HEK293 (cell line): ENCODE results near the gene NUDT3.

Source experiments
- CTCF ChIA-PET: fragments of 350-600 bp; formaldehyde crosslinking; extraction: SDS; loops from one replicate; lab custom pipeline; 2021; ENCODE audit warnings: antibody characterized with exemption; lab: Yijun Ruan, JAX
- POLR2A ChIA-PET: fragments of 300-600 bp; formaldehyde crosslinking; extraction: SDS; loops from one replicate; lab custom pipeline; 2020; ENCODE audit warnings: antibody characterized with exemption, inconsistent platforms; lab: Yijun Ruan, JAX
- H3K27ac ChIP-seq: fragments of 200-500 bp; sonication (Bioruptor generic); 2 replicates; pipeline ENCODE4 v1.5.1; 2014; ENCODE audit warnings: low read depth, low read length, control low read depth, inconsistent platforms; ENCODE audit errors: extremely low read depth
- H3K36me3 ChIP-seq, 2 experiments: fragments of 200-500 bp in 1 of 2; sonication (Bioruptor generic) in 1 of 2; 1 replicate in 1 of 2; 2 replicates in 1 of 2; pipeline ENCODE4 v1.5.1; 2014 to 2017; ENCODE audit warnings: inconsistent platforms in 2 of 2, low read length in 2 of 2; ENCODE audit not compliant: control insufficient read depth in 2 of 2, insufficient read depth in 1 of 2
- H3K4me1 ChIP-seq: fragments of 200-500 bp; sonication (Bioruptor generic); 2 replicates; pipeline ENCODE4 v1.5.1; 2014; ENCODE audit warnings: mild to moderate bottlenecking, low read length, inconsistent platforms; ENCODE audit not compliant: control insufficient read depth, insufficient read depth
- H3K4me3 ChIP-seq: 2 replicates; pipeline ENCODE4 v1.5.1; 2011; ENCODE audit warnings: low read depth, mild to moderate bottlenecking, control low read depth, low read length, moderate library complexity
- H3K9me3 ChIP-seq: fragments of 200-500 bp; sonication (Bioruptor generic); 2 replicates; pipeline ENCODE4 v1.5.1; 2014; ENCODE audit warnings: low read depth, low read length, inconsistent platforms; ENCODE audit not compliant: control insufficient read depth, insufficient read depth
- HOXC10 ChIP-seq: sonication (generic); formaldehyde crosslinking; IDR thresholded peaks from 2 replicates; pipeline ENCODE4 v1.8.1; 2023; ENCODE audit warnings: mild to moderate bottlenecking, missing genetic modification reagents
- IKZF3 ChIP-seq: fragments of 450-650 bp; IDR thresholded peaks from 2 replicates; pipeline ENCODE4 v1.5.0; 2018; ENCODE audit warnings: missing biosample characterization, mild to moderate bottlenecking, missing genetic modification characterization, moderate library complexity
- KLF1 ChIP-seq: fragments of 450-650 bp; formaldehyde crosslinking; IDR thresholded peaks from 2 replicates; pipeline ENCODE4 v1.5.1; 2016; ENCODE audit warnings: missing biosample characterization, missing genetic modification characterization
- MEIS1 ChIP-seq: sonication (generic); formaldehyde crosslinking; IDR thresholded peaks from 2 replicates; pipeline ENCODE4 v1.8.1; 2022; ENCODE audit warnings: missing genetic modification reagents, mild to moderate bottlenecking, borderline replicate concordance
- OVOL3 ChIP-seq: fragments of 450-650 bp; formaldehyde crosslinking; IDR thresholded peaks from 2 replicates; pipeline ENCODE4 v1.5.1; 2016; ENCODE audit warnings: missing biosample characterization, missing genetic modification characterization
- PBX3 ChIP-seq: sonication (generic); formaldehyde crosslinking; IDR thresholded peaks from 2 replicates; pipeline ENCODE4 v1.8.1; 2022; ENCODE audit warnings: mild to moderate bottlenecking, moderate library complexity, missing genetic modification reagents
- PRDM4 ChIP-seq: fragments of 450-650 bp; formaldehyde crosslinking; IDR thresholded peaks from 2 replicates; pipeline ENCODE4 v1.5.1; 2017; ENCODE audit warnings: missing biosample characterization, missing genetic modification characterization
- REPIN1 ChIP-seq: fragments of 450-650 bp; formaldehyde crosslinking; IDR thresholded peaks from 2 replicates; pipeline ENCODE4 v1.5.1; 2017; ENCODE audit warnings: missing biosample characterization, missing genetic modification characterization, low read depth
- REST ChIP-seq: fragments of 450-650 bp; formaldehyde crosslinking; IDR thresholded peaks from 2 replicates; pipeline ENCODE4 v1.5.1; 2016; ENCODE audit warnings: missing biosample characterization, missing genetic modification characterization
- ZBTB20 ChIP-seq: fragments of 450-650 bp; formaldehyde crosslinking; IDR thresholded peaks from 2 replicates; pipeline ENCODE4 v1.5.1; 2016; ENCODE audit warnings: missing biosample characterization, missing genetic modification characterization
- ZNF140 ChIP-seq: fragments of 450-650 bp; formaldehyde crosslinking; IDR thresholded peaks from 2 replicates; pipeline ENCODE4 v1.5.1; 2016; ENCODE audit warnings: missing biosample characterization, missing genetic modification characterization
- ZNF157 ChIP-seq: fragments of 450-650 bp; formaldehyde crosslinking; IDR thresholded peaks from 2 replicates; pipeline ENCODE4 v1.5.1; 2016; ENCODE audit warnings: missing biosample characterization, missing genetic modification characterization
- ZNF184 ChIP-seq: fragments of 450-650 bp; IDR thresholded peaks from 2 replicates; pipeline ENCODE4 v1.5.1; 2018; ENCODE audit warnings: missing biosample characterization, mild to moderate bottlenecking, missing genetic modification characterization
- ZNF202 ChIP-seq: fragments of 450-650 bp; formaldehyde crosslinking; IDR thresholded peaks from 2 replicates; pipeline ENCODE4 v1.5.1; 2016; ENCODE audit warnings: missing biosample characterization, missing genetic modification characterization, borderline replicate concordance
- ZNF394 ChIP-seq: fragments of 450-650 bp; formaldehyde crosslinking; IDR thresholded peaks from 2 replicates; pipeline ENCODE4 v1.5.1; 2016; ENCODE audit warnings: missing biosample characterization, missing genetic modification characterization, mild to moderate bottlenecking, moderate library complexity, borderline replicate concordance
- ZNF433 ChIP-seq: fragments of 450-650 bp; formaldehyde crosslinking; IDR thresholded peaks from 2 replicates; pipeline ENCODE4 v1.5.1; 2016; ENCODE audit warnings: missing biosample characterization, missing genetic modification characterization, low read depth
- ZNF530 ChIP-seq: fragments of 450-650 bp; formaldehyde crosslinking; IDR thresholded peaks from 2 replicates; pipeline ENCODE4 v1.5.1; 2016; ENCODE audit warnings: low read depth, missing biosample characterization, missing genetic modification characterization
- ZNF555 ChIP-seq: fragments of 450-650 bp; formaldehyde crosslinking; conservative IDR thresholded peaks from 2 replicates; pipeline ENCODE4 v1.5.1; 2017; ENCODE audit warnings: missing biosample characterization, mild to moderate bottlenecking, missing genetic modification characterization, inconsistent platforms
- ZNF658 ChIP-seq: fragments of 450-650 bp; formaldehyde crosslinking; IDR thresholded peaks from 2 replicates; pipeline ENCODE4; 2016; ENCODE audit warnings: missing biosample characterization, missing genetic modification characterization
- ZNF670 ChIP-seq: fragments of 450-650 bp; formaldehyde crosslinking; IDR thresholded peaks from 2 replicates; pipeline ENCODE4 v1.5.1; 2016; ENCODE audit warnings: missing biosample characterization, missing genetic modification characterization, low read depth
- ZNF704 ChIP-seq: fragments of 450-650 bp; formaldehyde crosslinking; IDR thresholded peaks from 2 replicates; pipeline ENCODE4 v1.5.1; 2016; ENCODE audit warnings: missing biosample characterization, missing genetic modification characterization
- ZSCAN16 ChIP-seq: fragments of 450-650 bp; formaldehyde crosslinking; IDR thresholded peaks from 2 replicates; pipeline ENCODE4 v1.5.1; 2016; ENCODE audit warnings: missing biosample characterization, missing genetic modification characterization

The NUDT3 gene

DNA sequence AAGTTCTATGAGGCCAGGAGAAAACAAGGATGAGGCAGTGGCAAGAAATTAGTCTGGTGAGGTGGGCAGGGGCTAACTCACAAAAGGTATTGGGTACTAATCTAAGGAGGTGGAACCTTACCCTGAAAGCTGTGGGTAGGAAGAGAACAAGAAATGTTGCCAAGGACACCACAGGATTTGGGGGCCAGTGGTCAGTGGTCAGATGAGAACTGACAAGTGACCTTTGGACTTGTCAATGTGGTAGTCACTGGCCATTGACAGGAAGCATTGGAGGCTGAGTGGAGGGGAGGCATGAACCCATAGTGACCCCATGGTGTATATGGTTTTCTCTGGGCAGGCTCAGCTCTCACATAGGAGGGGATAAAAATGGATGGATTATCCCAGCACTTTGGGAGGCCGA, 118.3 kb downstream of the NUDT3 start (continued):
- no peak for TF ChIP-seq ZNF704
- TF ChIP-seq ZSCAN16 (tag by site-specific recombination) = no peak
- TF ChIP-seq ZNF530 (tag by site-specific recombination) = no peak
- TF ChIP-seq ZNF157 (tag by site-specific recombination) = no peak
- no peak for TF ChIP-seq OVOL3
- TF ChIP-seq, all 188 proteins: peak for 0

DNA sequence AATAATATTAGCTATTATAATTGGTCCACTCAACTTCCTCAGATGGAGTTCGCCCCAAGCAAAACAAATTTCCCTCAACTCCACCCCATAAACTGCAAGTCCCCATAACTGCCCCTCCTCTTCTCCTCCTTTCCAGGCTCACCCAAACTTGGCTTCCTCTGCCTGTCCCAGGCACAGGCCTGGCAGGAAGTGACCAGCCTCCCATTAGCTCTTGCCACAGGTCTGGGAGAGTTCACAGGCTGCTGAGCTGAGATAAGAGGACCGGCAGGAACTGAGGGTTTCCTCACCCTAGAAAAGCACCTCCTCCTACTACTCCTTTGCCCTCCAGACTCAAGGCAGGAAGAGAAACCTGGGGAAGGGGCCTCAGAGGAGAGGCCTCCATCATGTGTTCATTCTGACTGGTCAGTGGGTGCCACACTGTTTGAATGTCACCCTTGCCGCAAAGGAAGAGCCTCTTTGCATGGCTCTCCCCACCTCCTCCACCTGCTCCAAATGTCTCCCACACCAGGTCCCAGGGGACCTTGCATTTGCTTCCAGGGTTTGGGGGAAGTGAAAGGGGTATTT, 119.1 kb downstream of the NUDT3 start:
- POLR2A ChIA-PET = interaction anchor here (0.6 kb wide), 1 partner anchor 142 kb away, joined by 5 read pairs; no protein-coding TSS in a partner anchor
- H3K4me1 ChIP-seq = no peaks in the 10 kb centered on the region
- CTCF ChIA-PET = interaction anchor here (0.6 kb wide), 1 partner anchor 839 kb away, joined by 3 read pairs; no protein-coding TSS in a partner anchor

DNA sequence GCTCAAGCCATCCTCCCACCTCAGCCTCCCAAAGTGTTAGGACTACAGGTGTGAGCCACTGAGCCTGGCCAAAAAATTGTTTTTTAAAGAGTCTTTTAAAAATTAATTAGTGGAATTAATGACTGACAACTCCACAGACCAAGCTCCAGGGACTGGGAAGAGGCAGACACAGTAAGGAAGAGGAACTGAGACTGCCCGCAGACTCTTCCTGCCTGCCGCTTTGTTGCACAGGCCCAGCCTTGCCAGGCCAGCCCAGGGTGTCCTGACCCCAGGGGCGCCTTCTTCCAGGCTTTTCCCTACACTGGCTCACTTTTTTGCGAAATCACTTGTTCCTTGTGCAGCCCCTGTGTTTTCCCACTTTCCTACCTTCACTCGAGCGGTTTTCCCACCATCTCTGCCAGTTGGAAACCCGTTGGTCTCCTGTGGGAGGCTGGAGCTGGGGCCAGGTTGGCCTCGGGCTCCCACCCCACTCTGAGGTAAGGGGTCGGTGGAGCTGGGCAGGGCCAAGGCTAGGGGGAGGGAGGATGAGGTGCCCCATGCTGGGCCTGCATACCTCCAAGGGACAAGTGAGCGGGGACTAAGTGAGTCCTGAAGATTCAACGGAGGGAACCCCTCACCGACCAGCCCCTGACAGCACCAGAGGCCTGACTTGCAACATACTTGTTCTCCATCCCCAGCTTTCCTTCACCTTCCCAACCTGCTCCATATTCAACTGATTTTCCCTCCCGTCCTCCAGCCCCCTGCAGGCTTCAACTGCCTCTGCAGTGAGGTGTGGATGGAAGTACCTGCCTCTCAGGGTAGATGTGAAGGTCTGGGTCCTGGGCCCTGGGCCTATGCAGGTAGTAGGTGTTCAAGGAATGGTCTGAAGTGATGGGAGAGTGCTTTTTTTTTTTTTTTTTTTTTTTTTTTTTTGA, 120.2 kb downstream of the NUDT3 start:
- ChIA-PET POLR2A (no interaction called here), CTCF (interaction anchor here (0.6 to 1.0 kb wide), 2 partner anchors 23 to 840 kb away, joined by 3 to 5 read pairs; partner anchors contain the start of gene SMIM29)
- Histone ChIP-seq H3K36me3 (no peaks in the 10 kb centered on the region), H3K4me3 (no peak overlapping the region), H3K27ac (no peak overlapping the region), H3K4me1 (no peaks in the 10 kb centered on the region), H3K9me3 (no peaks in the 10 kb centered on the region)
- TF ChIP-seq ZNF394 = no peak
- TF ChIP-seq REPIN1 = no peak
- TF ChIP-seq PBX3 (CRISPR knock-in tag) = no peak
- no peak for TF ChIP-seq PRDM4
- TF ChIP-seq ZBTB20 (tag by site-specific recombination) = no peak
- no peak for TF ChIP-seq ZNF555 (tag by site-specific recombination)
- no peak for TF ChIP-seq HOXC10 (CRISPR knock-in tag)
- TF ChIP-seq IKZF3 (tag by site-specific recombination) = no peak
- TF ChIP-seq MEIS1 (CRISPR knock-in tag) = no peak
- TF ChIP-seq ZNF658 (tag by site-specific recombination) = no peak

More for the DNA sequence above, 119.1 kb downstream of the NUDT3 start:
- Histone ChIP-seq H3K4me3 (no peak overlapping the region), H3K9me3 (no peaks in the 10 kb centered on the region), H3K36me3 (no peaks in the 10 kb centered on the region), H3K27ac (no peak overlapping the region)
- no peak for TF ChIP-seq ZNF140 (tag by site-specific recombination)
- no peak for TF ChIP-seq ZNF184 (tag by site-specific recombination)
- no peak for TF ChIP-seq ZNF433 (tag by site-specific recombination)
- TF ChIP-seq KLF1 (tag by site-specific recombination) = no peak
- TF ChIP-seq ZNF670 = no peak
- TF ChIP-seq REPIN1 = no peak
- no peak for TF ChIP-seq ZNF202
- TF ChIP-seq REST (tag by site-specific recombination) = no peak
